ENCODE data around the gene IQGAP2.

Gene IQGAP2

GRCh38 chr5:76606701-76607100, 203.6 kb downstream of the IQGAP2 start:
- H3K4me1 ChIP-seq (ENCODE audit: control insufficient read depth, low read length), result peaks cover 10% of the 10 kb centered on the region
- no peaks in the 10 kb centered on the region for H3K27me3 ChIP-seq (ENCODE audit: control insufficient read depth, low read length)
- TF ChIP-seq CTCF (IDR thresholded peaks at IDR 0.05; ENCODE audit: low read depth, low read length, poor library complexity, severe bottlenecking), result no peak
- TF ChIP-seq EZH2phosphoT487 (IDR thresholded peaks at IDR 0.05; ENCODE audit: borderline replicate concordance, low read length), result no peak
- no peaks in the 10 kb centered on the region for H3K9me2 ChIP-seq (replicated peaks; ENCODE audit: control insufficient read depth, low read length)
- no peak overlapping the region for H3K4me2 ChIP-seq (ENCODE audit: low read length)
- no peak overlapping the region for H3K4me3 ChIP-seq (ENCODE audit: low read length)
- H4K20me1 ChIP-seq (ENCODE audit: control insufficient read depth, insufficient read depth, low read depth, low read length), result no peaks in the 10 kb centered on the region
- H3K79me2 ChIP-seq (ENCODE audit: control insufficient read depth, low read length), result no peaks in the 10 kb centered on the region
- H3K9me3 ChIP-seq (ENCODE audit: control insufficient read depth, insufficient read depth, low read length), result no peaks in the 10 kb centered on the region
- H3K36me3 ChIP-seq (ENCODE audit: control insufficient read depth, low read length), result peaks cover 23% of the 10 kb centered on the region
- H3K27ac ChIP-seq (ENCODE audit: low read depth, low read length), result no peak overlapping the region
- no peaks in the 10 kb centered on the region for H3F3A ChIP-seq (ENCODE audit: control insufficient read depth, insufficient read depth)

GRCh38 chr5:76607353-76607871, 204.3 kb downstream of the IQGAP2 start:
- no peak for TF ChIP-seq CTCF (IDR thresholded peaks at IDR 0.05; ENCODE audit: low read depth, low read length, poor library complexity, severe bottlenecking)
- no peak for TF ChIP-seq EZH2phosphoT487 (IDR thresholded peaks at IDR 0.05; ENCODE audit: borderline replicate concordance, low read length)
- Histone ChIP-seq H3K9me2 (replicated peaks; ENCODE audit: control insufficient read depth, low read length) (no peaks in the 10 kb centered on the region), H3K27ac (ENCODE audit: low read depth, low read length) (no peak overlapping the region), H3K4me1 (ENCODE audit: control insufficient read depth, low read length) (peaks cover 10% of the 10 kb centered on the region), H3K79me2 (ENCODE audit: control insufficient read depth, low read length) (no peaks in the 10 kb centered on the region), H3K4me2 (ENCODE audit: low read length) (no peak overlapping the region), H3K36me3 (ENCODE audit: control insufficient read depth, low read length) (peaks cover 19% of the 10 kb centered on the region), H3K4me3 (ENCODE audit: low read length) (no peak overlapping the region), H3K27me3 (ENCODE audit: control insufficient read depth, low read length) (no peaks in the 10 kb centered on the region), H3F3A (ENCODE audit: control insufficient read depth, insufficient read depth) (no peaks in the 10 kb centered on the region), H3K9me3 (ENCODE audit: control insufficient read depth, insufficient read depth, low read length) (no peaks in the 10 kb centered on the region), H4K20me1 (ENCODE audit: control insufficient read depth, insufficient read depth, low read depth, low read length) (no peaks in the 10 kb centered on the region)

GRCh38 chr5:76608833-76609232, 205.7 kb downstream of the IQGAP2 start:
- Histone ChIP-seq H3K9me2 (replicated peaks; ENCODE audit: control insufficient read depth, low read length) (no peaks in the 10 kb centered on the region), H3K4me2 (ENCODE audit: low read length) (no peak overlapping the region), H3K79me2 (ENCODE audit: control insufficient read depth, low read length) (no peaks in the 10 kb centered on the region), H3K4me1 (ENCODE audit: control insufficient read depth, low read length) (peaks cover 10% of the 10 kb centered on the region), H4K20me1 (ENCODE audit: control insufficient read depth, insufficient read depth, low read depth, low read length) (no peaks in the 10 kb centered on the region), H3K9me3 (ENCODE audit: control insufficient read depth, insufficient read depth, low read length) (no peaks in the 10 kb centered on the region), H3K27me3 (ENCODE audit: control insufficient read depth, low read length) (no peaks in the 10 kb centered on the region), H3F3A (ENCODE audit: control insufficient read depth, insufficient read depth) (no peaks in the 10 kb centered on the region), H3K36me3 (ENCODE audit: control insufficient read depth, low read length) (peaks cover 11% of the 10 kb centered on the region; the same call in 1 of the 2 replicates), H3K4me3 (ENCODE audit: low read length) (no peak overlapping the region), H3K27ac (ENCODE audit: low read depth, low read length) (no peak overlapping the region)
- TF ChIP-seq EZH2phosphoT487 (IDR thresholded peaks at IDR 0.05; ENCODE audit: borderline replicate concordance, low read length) (no peak), CTCF (IDR thresholded peaks at IDR 0.05; ENCODE audit: low read depth, low read length, poor library complexity, severe bottlenecking) (no peak)

Data from DOHH2 (cell line).